Coronary artery (tissue), 2 donors: ENCODE data around the gene GNG5.

ENCODE experiments used
- DNase-seq: peaks from one replicate; pipeline ENCODE4 v3.0.0-alpha.2; 2017; ENCODE audit warnings: low spot score
- H3K27ac ChIP-seq, 2 donors: fragments of 200-600 bp; sonication (generic); one replicate each; pipeline ENCODE4 v1.5.1; 2016 to 2019
- H3K4me3 ChIP-seq: fragments of 200-600 bp; sonication (generic); 2 replicates; pipeline ENCODE4 v1.5.1; 2016; ENCODE audit warnings: mild to moderate bottlenecking, moderate library complexity
- CTCF ChIP-seq: fragments of 200-600 bp; sonication (generic); IDR thresholded peaks from one replicate; pipeline ENCODE4 v1.5.1; 2019; ENCODE audit warnings: antibody characterized with exemption

GNG5 gene

GRCh38 chr1:84506002-84506728, at the start of gene GNG5, which contains the start of gene SPATA1:
Gene GNG5 (minus strand): TSS chr1:84506581. CDS start chr1:84506091, 490 bp downstream.
Gene SPATA1 (plus strand): TSS chr1:84506386. CDS start chr1:84516360, 9,974 bp downstream.
- Histone ChIP-seq H3K27ac (peak within 1 kb of the TSS; percentile 94 to 97), H3K4me3 (peak within 1 kb of the TSS; percentile 85)
- TF ChIP-seq CTCF: no peak
- peak; percentile 99 for DNase-seq

DNA sequence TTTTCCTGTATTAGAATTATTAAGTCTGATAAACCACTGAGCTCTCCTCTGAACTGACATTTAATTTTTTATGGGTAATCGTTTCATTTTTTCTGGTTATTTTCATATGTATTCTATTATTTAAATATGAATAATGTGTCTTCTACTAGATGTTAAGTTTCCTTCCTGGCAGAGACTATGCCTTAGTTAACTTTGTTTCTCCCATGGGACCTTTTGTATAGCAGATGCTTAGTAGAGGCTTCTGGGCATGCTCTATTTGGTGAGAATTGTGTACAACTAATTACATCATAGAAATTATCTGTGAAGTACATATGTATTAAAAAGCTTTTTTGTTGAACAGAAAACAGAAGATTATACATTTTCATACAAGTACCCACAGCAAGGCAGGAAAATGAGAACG, 44.4 kb upstream of the GNG5 start:
- no peak for DNase-seq
- no peak for TF ChIP-seq CTCF
- H3K4me3 ChIP-seq: no peak overlapping the region
- H3K27ac ChIP-seq: no peak overlapping the region

- no peak for TF ChIP-seq CTCF
- no peak for DNase-seq
- H3K27ac ChIP-seq: no peak overlapping the region
- H3K4me3 ChIP-seq: no peak overlapping the region
Observed at GRCh38 chr1:84541679-84542078, 35.3 kb upstream of the GNG5 start.

DNA sequence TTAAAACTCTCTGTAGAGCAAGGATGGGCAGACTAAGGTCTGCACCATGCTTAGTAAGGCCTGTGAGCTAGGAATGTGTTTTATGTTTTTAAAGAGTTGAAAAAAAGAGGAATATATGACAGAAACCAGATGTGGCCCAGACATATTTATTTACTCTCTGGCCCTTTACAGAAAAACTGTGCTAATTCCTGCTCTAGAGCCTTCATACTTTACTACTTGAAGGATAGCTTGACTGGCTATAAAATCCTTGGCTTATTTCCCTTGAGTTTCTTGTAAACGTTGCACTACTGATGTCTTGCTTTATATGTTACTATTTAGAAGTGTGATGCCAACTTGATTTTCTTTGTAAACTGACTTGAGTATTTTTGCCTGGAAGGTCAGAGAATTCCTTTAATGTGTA, 34.4 kb upstream of the GNG5 start:
- TF ChIP-seq CTCF: no peak
- Histone ChIP-seq H3K27ac (no peak overlapping the region), H3K4me3 (no peak overlapping the region)
- no peak for DNase-seq

- no peak for DNase-seq
- no peak overlapping the region for H3K4me3 ChIP-seq
- no peak overlapping the region for H3K27ac ChIP-seq
- no peak for TF ChIP-seq CTCF
Observed at GRCh38 chr1:84539972-84540371, 33.6 kb upstream of the GNG5 start.

DNA sequence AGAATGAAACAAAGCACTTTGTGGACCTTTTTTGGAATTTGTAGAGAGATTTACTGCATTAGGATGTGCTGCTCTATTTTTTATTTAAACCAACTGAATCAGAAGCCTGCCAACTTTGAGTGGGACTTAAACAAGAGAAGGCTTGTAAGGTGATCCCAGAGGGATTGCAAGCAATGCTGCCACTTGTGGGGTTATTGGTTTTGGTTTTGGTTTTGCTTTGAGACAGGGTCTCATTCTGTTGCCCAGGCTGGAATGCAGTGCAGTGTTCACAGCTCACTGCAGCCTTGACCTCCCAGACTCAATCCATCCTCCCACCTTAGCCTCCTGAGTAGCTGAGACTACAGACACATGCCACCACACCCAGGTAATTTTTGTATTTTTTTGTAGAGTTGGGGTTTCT, 32.2 kb upstream of the GNG5 start:
- Histone ChIP-seq H3K4me3 (no peak overlapping the region), H3K27ac (no peak overlapping the region)
- DNase-seq: no peak
- no peak for TF ChIP-seq CTCF

DNA sequence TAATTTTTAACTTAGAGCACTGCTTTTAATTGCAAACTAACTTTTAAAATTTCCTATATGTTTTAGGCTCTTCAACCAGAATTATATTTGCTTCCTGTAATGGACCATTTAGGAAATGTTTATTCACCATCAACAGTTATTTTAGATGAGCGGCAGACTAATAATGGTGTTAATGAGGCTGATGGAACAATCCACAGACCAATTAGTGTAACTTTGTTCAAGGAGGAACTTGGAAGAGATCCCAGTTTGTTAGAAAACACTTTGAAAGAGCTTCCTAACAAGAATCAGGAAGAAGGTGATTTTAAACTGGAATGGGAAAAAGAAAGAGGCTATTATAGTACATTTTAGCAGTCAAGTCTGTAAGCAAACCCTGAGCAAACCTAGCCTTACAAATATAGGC, 19.4 kb upstream of the GNG5 start:
- no peak for TF ChIP-seq CTCF
- Histone ChIP-seq H3K4me3 (no peak overlapping the region), H3K27ac (no peak overlapping the region)
- DNase-seq: no peak
